Measurements from ENCODE around the gene ZXDC.

ZXDC gene

GRCh38 chr3:126517986-126518778 lies 42.5 kb upstream of the ZXDC start:
- Histone ChIP-seq H3K9me3 (ENCODE audit: control insufficient read depth, low read depth, low read length) (no peaks in the 10 kb centered on the region), H3K4me1 (ENCODE audit: control insufficient read depth, low read depth, low read length) (no peaks in the 10 kb centered on the region), H3K27me3 (ENCODE audit: control insufficient read depth, insufficient read depth, low read length) (peaks cover 9% of the 10 kb centered on the region), H3K36me3 (ENCODE audit: control insufficient read depth, low read depth, low read length) (no peaks in the 10 kb centered on the region), H3K9ac (ENCODE audit: low read length) (no peak overlapping the region), H3K4me3 (ENCODE audit: low read length) (no peak overlapping the region), H3K27ac (ENCODE audit: low read length) (no peak overlapping the region)

- Histone ChIP-seq H3K36me3 (ENCODE audit: control insufficient read depth, low read depth, low read length) (no peaks in the 10 kb centered on the region), H3K4me3 (ENCODE audit: low read length) (no peak within 1 kb of the TSS), H3K9me3 (ENCODE audit: control insufficient read depth, low read depth, low read length) (no peaks in the 10 kb centered on the region), H3K27me3 (ENCODE audit: control insufficient read depth, insufficient read depth, low read length) (peaks cover 1% of the 10 kb centered on the region), H3K4me1 (ENCODE audit: control insufficient read depth, low read depth, low read length) (no peaks in the 10 kb centered on the region), H3K9ac (ENCODE audit: low read length) (no peak within 1 kb of the TSS), H3K27ac (ENCODE audit: low read length) (no peak within 1 kb of the TSS)
These were observed 41.7 kb upstream of the ZXDC start, which contains the start of gene UROC1 for GRCh38 chr3:126517291-126517951. Gene UROC1, minus strand, starts transcription at chr3:126517773. Its CDS starts 54 bp downstream, at chr3:126517719.

- Histone ChIP-seq H3K36me3 (ENCODE audit: control insufficient read depth, low read depth, low read length) (no peaks in the 10 kb centered on the region), H3K4me3 (ENCODE audit: low read length) (no peak overlapping the region), H3K9me3 (ENCODE audit: control insufficient read depth, low read depth, low read length) (no peaks in the 10 kb centered on the region), H3K27me3 (ENCODE audit: control insufficient read depth, insufficient read depth, low read length) (no peaks in the 10 kb centered on the region), H3K4me1 (ENCODE audit: control insufficient read depth, low read depth, low read length) (no peaks in the 10 kb centered on the region), H3K27ac (ENCODE audit: low read length) (no peak overlapping the region), H3K9ac (ENCODE audit: low read length) (no peak overlapping the region)
These were observed 41.2 kb upstream of the ZXDC start for GRCh38 chr3:126516936-126517290.

GRCh38 chr3:126516152-126516935 lies 40.7 kb upstream of the ZXDC start:
- H3K27me3 ChIP-seq (ENCODE audit: control insufficient read depth, insufficient read depth, low read length): no peaks in the 10 kb centered on the region
- no peaks in the 10 kb centered on the region for H3K9me3 ChIP-seq (ENCODE audit: control insufficient read depth, low read depth, low read length)
- H3K27ac ChIP-seq (ENCODE audit: low read length): no peak overlapping the region
- H3K9ac ChIP-seq (ENCODE audit: low read length): no peak overlapping the region
- no peaks in the 10 kb centered on the region for H3K4me1 ChIP-seq (ENCODE audit: control insufficient read depth, low read depth, low read length)
- H3K36me3 ChIP-seq (ENCODE audit: control insufficient read depth, low read depth, low read length): no peaks in the 10 kb centered on the region
- H3K4me3 ChIP-seq (ENCODE audit: low read length): no peak overlapping the region

- Histone ChIP-seq H3K27ac (ENCODE audit: low read length) (no peak overlapping the region), H3K36me3 (ENCODE audit: control insufficient read depth, low read depth, low read length) (no peaks in the 10 kb centered on the region), H3K4me1 (ENCODE audit: control insufficient read depth, low read depth, low read length) (no peaks in the 10 kb centered on the region), H3K27me3 (ENCODE audit: control insufficient read depth, insufficient read depth, low read length) (no peaks in the 10 kb centered on the region), H3K4me3 (ENCODE audit: low read length) (no peak overlapping the region), H3K9ac (ENCODE audit: low read length) (no peak overlapping the region), H3K9me3 (ENCODE audit: control insufficient read depth, low read depth, low read length) (no peaks in the 10 kb centered on the region)
These were observed 39.5 kb upstream of the ZXDC start for GRCh38 chr3:126515066-126515706.

- no peak overlapping the region for H3K4me3 ChIP-seq (ENCODE audit: low read length)
- H3K27ac ChIP-seq (ENCODE audit: low read length): no peak overlapping the region
- H3K9me3 ChIP-seq (ENCODE audit: control insufficient read depth, low read depth, low read length): no peaks in the 10 kb centered on the region
- H3K9ac ChIP-seq (ENCODE audit: low read length): no peak overlapping the region
- no peaks in the 10 kb centered on the region for H3K36me3 ChIP-seq (ENCODE audit: control insufficient read depth, low read depth, low read length)
- H3K4me1 ChIP-seq (ENCODE audit: control insufficient read depth, low read depth, low read length): no peaks in the 10 kb centered on the region
- H3K27me3 ChIP-seq (ENCODE audit: control insufficient read depth, insufficient read depth, low read length): no peaks in the 10 kb centered on the region
These were observed 38.5 kb upstream of the ZXDC start for GRCh38 chr3:126514161-126514560.

GRCh38 chr3:126512916-126513650 lies 37.4 kb upstream of the ZXDC start:
- no peaks in the 10 kb centered on the region for H3K36me3 ChIP-seq (ENCODE audit: control insufficient read depth, low read depth, low read length)
- no peaks in the 10 kb centered on the region for H3K27me3 ChIP-seq (ENCODE audit: control insufficient read depth, insufficient read depth, low read length)
- H3K9me3 ChIP-seq (ENCODE audit: control insufficient read depth, low read depth, low read length): no peaks in the 10 kb centered on the region
- H3K27ac ChIP-seq (ENCODE audit: low read length): no peak overlapping the region
- no peak overlapping the region for H3K4me3 ChIP-seq (ENCODE audit: low read length)
- H3K4me1 ChIP-seq (ENCODE audit: control insufficient read depth, low read depth, low read length): no peaks in the 10 kb centered on the region
- H3K9ac ChIP-seq (ENCODE audit: low read length): no peak overlapping the region

- no peaks in the 10 kb centered on the region for H3K9me3 ChIP-seq (ENCODE audit: control insufficient read depth, low read depth, low read length)
- no peak overlapping the region for H3K4me3 ChIP-seq (ENCODE audit: low read length)
- no peak overlapping the region for H3K27ac ChIP-seq (ENCODE audit: low read length)
- no peak overlapping the region for H3K9ac ChIP-seq (ENCODE audit: low read length)
- H3K27me3 ChIP-seq (ENCODE audit: control insufficient read depth, insufficient read depth, low read length): no peaks in the 10 kb centered on the region
- H3K4me1 ChIP-seq (ENCODE audit: control insufficient read depth, low read depth, low read length): no peaks in the 10 kb centered on the region
- H3K36me3 ChIP-seq (ENCODE audit: control insufficient read depth, low read depth, low read length): no peaks in the 10 kb centered on the region
These were observed 36.3 kb upstream of the ZXDC start for GRCh38 chr3:126512026-126512425.

GRCh38 chr3:126511291-126511690 lies 35.6 kb upstream of the ZXDC start:
- H3K9me3 ChIP-seq (ENCODE audit: control insufficient read depth, low read depth, low read length): no peaks in the 10 kb centered on the region
- H3K27ac ChIP-seq (ENCODE audit: low read length): no peak overlapping the region
- H3K9ac ChIP-seq (ENCODE audit: low read length): no peak overlapping the region
- no peaks in the 10 kb centered on the region for H3K4me1 ChIP-seq (ENCODE audit: control insufficient read depth, low read depth, low read length)
- no peaks in the 10 kb centered on the region for H3K36me3 ChIP-seq (ENCODE audit: control insufficient read depth, low read depth, low read length)
- H3K27me3 ChIP-seq (ENCODE audit: control insufficient read depth, insufficient read depth, low read length): no peaks in the 10 kb centered on the region
- no peak overlapping the region for H3K4me3 ChIP-seq (ENCODE audit: low read length)

- H3K4me1 ChIP-seq (ENCODE audit: control insufficient read depth, low read depth, low read length): no peaks in the 10 kb centered on the region
- no peaks in the 10 kb centered on the region for H3K9me3 ChIP-seq (ENCODE audit: control insufficient read depth, low read depth, low read length)
- H3K9ac ChIP-seq (ENCODE audit: low read length): no peak overlapping the region
- no peaks in the 10 kb centered on the region for H3K27me3 ChIP-seq (ENCODE audit: control insufficient read depth, insufficient read depth, low read length)
- H3K27ac ChIP-seq (ENCODE audit: low read length): no peak overlapping the region
- no peak overlapping the region for H3K4me3 ChIP-seq (ENCODE audit: low read length)
- H3K36me3 ChIP-seq (ENCODE audit: control insufficient read depth, low read depth, low read length): no peaks in the 10 kb centered on the region
These were observed 34.7 kb upstream of the ZXDC start for GRCh38 chr3:126510308-126510910.

Data from iPS-18a (cell line).